Hepatocyte (in vitro differentiated cells): ENCODE results near the gene AGAP2.

Source experiments
- EZH2 ChIP-seq: fragments of 200-600 bp; sonication (generic); IDR thresholded peaks from 2 replicates; pipeline ENCODE4 v1.6.1; 2016; ENCODE audit warnings: antibody characterized with exemption, mild to moderate bottlenecking, borderline replicate concordance
- EZH2phosphoT487 ChIP-seq: fragments of 200-600 bp; sonication (generic); IDR thresholded peaks from one replicate; pipeline ENCODE4 v1.6.1; 2018; ENCODE audit warnings: antibody characterized with exemption, mild to moderate bottlenecking, low read depth, moderate library complexity; ENCODE audit not compliant: unreplicated experiment, severe bottlenecking
- TF ChIP-seq, protein P1 (sequence below): fragments of 200-600 bp; sonication (generic); IDR thresholded peaks from 2 replicates; pipeline ENCODE4 v1.5.1; 2016; ENCODE audit warnings: antibody characterized with exemption, mild to moderate bottlenecking; ENCODE audit not compliant: poor library complexity

DNA sequence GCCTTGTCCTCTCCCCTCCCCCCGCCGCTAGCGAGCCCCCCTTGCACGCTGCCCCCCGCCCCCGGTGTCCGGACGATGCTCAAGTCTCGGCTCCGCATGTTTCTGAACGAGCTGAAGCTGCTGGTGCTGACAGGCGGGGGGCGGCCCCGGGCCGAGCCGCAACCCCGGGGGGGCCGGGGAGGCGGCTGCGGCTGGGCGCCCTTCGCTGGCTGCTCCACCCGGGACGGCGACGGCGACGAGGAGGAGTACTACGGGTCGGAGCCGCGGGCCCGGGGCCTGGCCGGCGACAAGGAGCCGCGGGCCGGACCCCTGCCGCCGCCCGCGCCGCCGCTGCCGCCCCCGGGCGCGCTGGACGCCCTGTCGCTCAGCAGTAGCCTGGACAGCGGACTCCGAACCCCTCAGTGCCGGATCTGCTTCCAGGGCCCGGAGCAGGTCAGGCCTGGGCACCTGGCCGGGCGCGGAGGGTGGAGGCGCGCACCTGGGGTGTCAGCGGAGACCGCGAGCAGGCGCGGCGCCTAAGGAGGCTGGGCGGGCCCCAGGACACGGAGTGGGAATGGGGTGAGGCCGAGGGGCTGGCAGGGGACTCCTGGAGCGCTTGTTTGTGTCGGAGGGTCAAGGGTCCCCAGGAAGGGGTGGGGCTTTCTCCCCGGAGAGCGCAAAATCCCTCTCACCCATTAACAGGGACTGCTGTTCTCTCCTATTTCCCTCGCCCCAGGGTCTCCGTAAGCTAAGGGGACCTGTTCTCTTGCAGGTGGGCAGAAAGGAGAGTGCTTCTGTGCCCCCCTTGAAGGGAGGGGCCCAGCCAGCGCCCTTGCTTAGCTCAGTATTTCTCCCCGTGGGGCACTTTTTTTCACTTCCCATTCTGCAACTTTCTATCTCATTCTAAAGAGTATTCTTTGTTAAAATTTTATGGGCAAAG is 17.2 kb upstream of the AGAP2 start:
- TF ChIP-seq, protein P1, sequence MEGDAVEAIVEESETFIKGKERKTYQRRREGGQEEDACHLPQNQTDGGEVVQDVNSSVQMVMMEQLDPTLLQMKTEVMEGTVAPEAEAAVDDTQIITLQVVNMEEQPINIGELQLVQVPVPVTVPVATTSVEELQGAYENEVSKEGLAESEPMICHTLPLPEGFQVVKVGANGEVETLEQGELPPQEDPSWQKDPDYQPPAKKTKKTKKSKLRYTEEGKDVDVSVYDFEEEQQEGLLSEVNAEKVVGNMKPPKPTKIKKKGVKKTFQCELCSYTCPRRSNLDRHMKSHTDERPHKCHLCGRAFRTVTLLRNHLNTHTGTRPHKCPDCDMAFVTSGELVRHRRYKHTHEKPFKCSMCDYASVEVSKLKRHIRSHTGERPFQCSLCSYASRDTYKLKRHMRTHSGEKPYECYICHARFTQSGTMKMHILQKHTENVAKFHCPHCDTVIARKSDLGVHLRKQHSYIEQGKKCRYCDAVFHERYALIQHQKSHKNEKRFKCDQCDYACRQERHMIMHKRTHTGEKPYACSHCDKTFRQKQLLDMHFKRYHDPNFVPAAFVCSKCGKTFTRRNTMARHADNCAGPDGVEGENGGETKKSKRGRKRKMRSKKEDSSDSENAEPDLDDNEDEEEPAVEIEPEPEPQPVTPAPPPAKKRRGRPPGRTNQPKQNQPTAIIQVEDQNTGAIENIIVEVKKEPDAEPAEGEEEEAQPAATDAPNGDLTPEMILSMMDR, result no peak
- TF ChIP-seq EZH2 (no peak), EZH2phosphoT487 (no peak)
